Ammon's horn (tissue), 1 donor: Measurements from ENCODE around the gene B3GAT2.

Experiments
- DNase-seq: peaks from one replicate; pipeline ENCODE4 v3.0.0-alpha.2; 2016; ENCODE audit warnings: low spot score

The B3GAT2 gene

GRCh38 chr6:70842541-70842940 lies 114.3 kb downstream of the B3GAT2 start:
- no peak for DNase-seq

GRCh38 chr6:70841112-70841511 lies 115.7 kb downstream of the B3GAT2 start:
- DNase-seq: no peak

- no peak for DNase-seq
These were observed 117.3 kb downstream of the B3GAT2 start for GRCh38 chr6:70839286-70840266.

- DNase-seq: no peak
These were observed 118.0 kb downstream of the B3GAT2 start for GRCh38 chr6:70838907-70839285.

GRCh38 chr6:70834520-70834919 lies 122.3 kb downstream of the B3GAT2 start:
- DNase-seq: no peak

- DNase-seq: no peak
These were observed 125.4 kb downstream of the B3GAT2 start for GRCh38 chr6:70831427-70831826.

- DNase-seq: no peak
These were observed 133.2 kb downstream of the B3GAT2 start for GRCh38 chr6:70823651-70824050.

- no peak for DNase-seq
These were observed 135.1 kb downstream of the B3GAT2 start for GRCh38 chr6:70821751-70822150.

GRCh38 chr6:70820778-70821177 lies 136.1 kb downstream of the B3GAT2 start:
- no peak for DNase-seq

GRCh38 chr6:70819646-70820045 lies 137.2 kb downstream of the B3GAT2 start:
- DNase-seq: no peak

- no peak for DNase-seq
These were observed 143.0 kb downstream of the B3GAT2 start for GRCh38 chr6:70813885-70814284.

GRCh38 chr6:70811788-70812187 lies 145.1 kb downstream of the B3GAT2 start:
- DNase-seq: no peak
